Common myeloid progenitor, CD34-positive (primary cell): Measurements from ENCODE around the gene TMEM176A.

Experiments
- CTCF ChIA-PET: fragments of 350-600 bp; sonication (Branson Sonifier 250); formaldehyde crosslinking; loops from one replicate; lab custom pipeline; 2021; ENCODE audit warnings: antibody characterized with exemption; lab: Charles Lee
- POLR2A ChIA-PET: fragments of 350-600 bp; sonication (Branson Sonifier 250); formaldehyde crosslinking; loops from one replicate; lab custom pipeline; 2021; ENCODE audit warnings: antibody characterized with exemption; lab: Charles Lee
- DNase-seq, 3 donors: peaks; one replicate each; pipeline versions ENCODE4 v3.0.0 to v3.0.0-alpha.2; 2013
- H3K27ac ChIP-seq, 2 experiments: 1 replicate in 1 of 2; 2 replicates in 1 of 2; pipeline ENCODE4 v1.7.0; 2013; ENCODE audit warnings: inconsistent platforms in 2 of 2, low read length in 2 of 2, mild to moderate bottlenecking in 2 of 2, low read depth in 1 of 2, moderate library complexity in 1 of 2; ENCODE audit not compliant: severe bottlenecking in 2 of 2, insufficient read depth in 1 of 2, poor library complexity in 1 of 2
- H3K27me3 ChIP-seq, 5 experiments: replicated peaks in 2 of 5; 1 replicate in 3 of 5; 2 replicates in 2 of 5; pipeline versions ENCODE4 v1.6.1 to v1.7.0; 2013; ENCODE audit warnings: low read length in 4 of 5, mild to moderate bottlenecking in 2 of 5, moderate library complexity in 2 of 5, inconsistent platforms in 1 of 5; ENCODE audit not compliant: insufficient read depth in 5 of 5, control insufficient read depth in 4 of 5
- H3K36me3 ChIP-seq, 4 experiments: 1 replicate in 2 of 4; 2 replicates in 2 of 4; pipeline versions ENCODE4 v1.6.1 to v1.7.0; 2013; ENCODE audit warnings: low read length in 3 of 4, control low read depth in 1 of 4, mild to moderate bottlenecking in 1 of 4; ENCODE audit not compliant: control insufficient read depth in 4 of 4, insufficient read depth in 4 of 4
- H3K4me1 ChIP-seq, 4 experiments: 1 replicate in 3 of 4; 2 replicates in 1 of 4; pipeline versions ENCODE4 v1.6.1 to v1.7.1; 2013; ENCODE audit warnings: low read length in 3 of 4, mild to moderate bottlenecking in 3 of 4, control low read depth in 1 of 4, inconsistent platforms in 1 of 4, moderate library complexity in 1 of 4; ENCODE audit not compliant: control insufficient read depth in 4 of 4, insufficient read depth in 4 of 4; ENCODE audit errors: control extremely low read depth in 1 of 4
- H3K4me3 ChIP-seq, 7 experiments: 1 replicate in 4 of 7; 2 replicates in 3 of 7; pipeline versions ENCODE4 v1.5.1 to v1.7.0; 2013; ENCODE audit warnings: mild to moderate bottlenecking in 7 of 7, low read length in 6 of 7, moderate library complexity in 6 of 7, inconsistent platforms in 2 of 7, low read depth in 2 of 7, control low read depth in 1 of 7; ENCODE audit not compliant: insufficient read depth in 4 of 7, control insufficient read depth in 1 of 7; ENCODE audit errors: extremely low read depth in 1 of 7
- H3K9me3 ChIP-seq, 5 experiments: 1 replicate in 4 of 5; 2 replicates in 1 of 5; pipeline versions ENCODE4 v1.6.1 to v1.7.1; 2013; ENCODE audit warnings: low read length in 4 of 5, mild to moderate bottlenecking in 2 of 5, inconsistent platforms in 1 of 5, low read depth in 1 of 5, moderate library complexity in 1 of 5; ENCODE audit not compliant: control insufficient read depth in 4 of 5, insufficient read depth in 2 of 5; ENCODE audit errors: control extremely low read depth in 1 of 5
- WGBS: methylation state at CpG from one replicate; pipeline ENCODE4 v1.1.5; 2013; ENCODE audit not compliant: insufficient coverage; 5-methylcytosine and 5-hydroxymethylcytosine counted together

TMEM176A gene

GRCh38 chr7:150793569-150794238, 6.9 kb upstream of the TMEM176A start:
- ChIA-PET POLR2A (no interaction called here), CTCF (interaction anchor here (0.7 to 1.5 kb wide), 4 partner anchors 13 to 38 kb away, joined by 3 to 6 read pairs (median 4); no protein-coding TSS in a partner anchor)
- peaks cover 0 to 20% (median 15%) of the 10 kb centered on the region in 4 experiments for H3K4me1 ChIP-seq
- peaks cover under 1 to 34% (median 2%) of the 10 kb centered on the region in 5 experiments for H3K27me3 ChIP-seq
- no peak overlapping the region for H3K4me3 ChIP-seq
- WGBS, result 100% methylated on average over 6 of the region's 6 CpGs
- H3K27ac ChIP-seq, result no peak overlapping the region
- peaks cover 0 to 12% (median 0%) of the 10 kb centered on the region in 5 experiments for H3K9me3 ChIP-seq
- H3K36me3 ChIP-seq, result no peaks in the 10 kb centered on the region
- DNase-seq, result no peak

GRCh38 chr7:150797661-150798060, 2.9 kb upstream of the TMEM176A start:
- Histone ChIP-seq H3K27ac (no peak overlapping the region), H3K4me3 (no peak overlapping the region), H3K4me1 (peaks cover 0 to 21% (median 16%) of the 10 kb centered on the region in 4 experiments), H3K36me3 (no peaks in the 10 kb centered on the region), H3K9me3 (peaks cover 0 to 12% (median 2%) of the 10 kb centered on the region in 5 experiments), H3K27me3 (peaks cover 7 to 72% (median 23%) of the 10 kb centered on the region in 5 experiments)
- ChIA-PET CTCF (no interaction called here), POLR2A (no interaction called here)
- DNase-seq, result no peak
- WGBS, result 100% methylated on average over 1 of the region's 4 CpGs

GRCh38 chr7:150799156-150799555, 1.4 kb upstream of the TMEM176A start:
- Histone ChIP-seq H3K9me3 (peaks cover 0 to 12% (median 2%) of the 10 kb centered on the region in 5 experiments), H3K27ac (no peak overlapping the region), H3K36me3 (no peaks in the 10 kb centered on the region), H3K27me3 (peaks cover 7 to 78% (median 26%) of the 10 kb centered on the region in 5 experiments), H3K4me1 (peaks cover 0 to 21% (median 16%) of the 10 kb centered on the region in 4 experiments), H3K4me3 (no peak overlapping the region)
- WGBS, result 82% methylated on average over 3 of the region's 3 CpGs
- no peak for DNase-seq
- ChIA-PET CTCF (interaction anchor here (1.5 to 2.4 kb wide), 2 partner anchors 11 to 79 kb away, joined by 4 to 9 read pairs; no protein-coding TSS in a partner anchor), POLR2A (no interaction called here)

GRCh38 chr7:150799741-150800580, 608 bp upstream of the TMEM176A start, which contains the start of gene TMEM176B:
Gene TMEM176B (minus strand): TSS chr7:150800364. CDS start chr7:150796569, 3,795 bp downstream.
- H3K27me3 ChIP-seq, result peaks cover 7 to 78% (median 26%) of the 10 kb centered on the region in 5 experiments
- H3K27ac ChIP-seq, result no peak within 1 kb of the TSS
- peak within 1 kb of the TSS; percentile 15 to 72 (median 58) for H3K4me3 ChIP-seq
- H3K4me1 ChIP-seq, result peaks cover 0 to 21% (median 16%) of the 10 kb centered on the region in 4 experiments
- peaks cover 0 to 12% (median 2%) of the 10 kb centered on the region in 5 experiments for H3K9me3 ChIP-seq
- ChIA-PET CTCF (interaction anchor here (1.0 to 2.4 kb wide), 3 partner anchors 12 to 79 kb away, joined by 3 to 9 read pairs (median 3); no protein-coding TSS in a partner anchor), POLR2A (interaction anchor here (0.5 to 1.8 kb wide), 2 partner anchors 12 to 1401 kb away, joined by 3 to 6 read pairs; no protein-coding TSS in a partner anchor)
- no peaks in the 10 kb centered on the region for H3K36me3 ChIP-seq
- 8% methylated on average over 65 of the region's 75 CpGs for WGBS
- peak in 2 of 3 donors; percentile 28 to 53 for DNase-seq

GRCh38 chr7:150801242-150801945, 825 bp downstream of the TMEM176A start:
- POLR2A ChIA-PET, result interaction anchor here (1.8 kb wide), 1 partner anchor 14 kb away, joined by 6 read pairs; no protein-coding TSS in a partner anchor
- CTCF ChIA-PET, result no interaction called here
- Histone ChIP-seq H3K27ac (no peak overlapping the region), H3K36me3 (no peaks in the 10 kb centered on the region), H3K9me3 (peaks cover 0 to 10% (median 6%) of the 10 kb centered on the region in 5 experiments), H3K4me1 (peaks cover 0 to 21% (median 16%) of the 10 kb centered on the region in 4 experiments), H3K27me3 (peaks cover 5 to 69% (median 25%) of the 10 kb centered on the region in 5 experiments), H3K4me3 (peak overlapping the region in 4 of 7 experiments; percentile 46 to 72 (median 60))
- DNase-seq, result peak in 1 of 3 donors; percentile 33
- WGBS, result 26% methylated on average over 24 of the region's 26 CpGs

GRCh38 chr7:150801946-150802771, 1.6 kb downstream of the TMEM176A start:
- CTCF ChIA-PET, result no interaction called here
- Histone ChIP-seq H3K4me1 (peaks cover 0 to 21% (median 16%) of the 10 kb centered on the region in 4 experiments), H3K4me3 (no peak overlapping the region), H3K27me3 (peaks cover 5 to 68% (median 24%) of the 10 kb centered on the region in 5 experiments), H3K9me3 (peaks cover 0 to 14% (median 8%) of the 10 kb centered on the region in 5 experiments), H3K36me3 (no peaks in the 10 kb centered on the region), H3K27ac (no peak overlapping the region)
- WGBS, result 98% methylated on average over 9 of the region's 12 CpGs
- no peak for DNase-seq
- POLR2A ChIA-PET, result no interaction called here
